ENCODE measurements around the gene ATP6V1G2. TPM values are rescaled to one million over a fixed set of nuclear protein-coding genes. Genes with fewer than 3 reads are reported as not detected.
A peak's percentile ranks its signal among the peaks of the same experiment; 100 is the strongest.
"Not testable (repeated sequence)": the region's sequence is repeated elsewhere in the genome, so short reads cannot be mapped to it uniquely, and the experiment has no call there.

ATP6V1G2 gene
- total RNA-seq, 1 donor from 2014 or later, result 4.1 TPM

DNA sequence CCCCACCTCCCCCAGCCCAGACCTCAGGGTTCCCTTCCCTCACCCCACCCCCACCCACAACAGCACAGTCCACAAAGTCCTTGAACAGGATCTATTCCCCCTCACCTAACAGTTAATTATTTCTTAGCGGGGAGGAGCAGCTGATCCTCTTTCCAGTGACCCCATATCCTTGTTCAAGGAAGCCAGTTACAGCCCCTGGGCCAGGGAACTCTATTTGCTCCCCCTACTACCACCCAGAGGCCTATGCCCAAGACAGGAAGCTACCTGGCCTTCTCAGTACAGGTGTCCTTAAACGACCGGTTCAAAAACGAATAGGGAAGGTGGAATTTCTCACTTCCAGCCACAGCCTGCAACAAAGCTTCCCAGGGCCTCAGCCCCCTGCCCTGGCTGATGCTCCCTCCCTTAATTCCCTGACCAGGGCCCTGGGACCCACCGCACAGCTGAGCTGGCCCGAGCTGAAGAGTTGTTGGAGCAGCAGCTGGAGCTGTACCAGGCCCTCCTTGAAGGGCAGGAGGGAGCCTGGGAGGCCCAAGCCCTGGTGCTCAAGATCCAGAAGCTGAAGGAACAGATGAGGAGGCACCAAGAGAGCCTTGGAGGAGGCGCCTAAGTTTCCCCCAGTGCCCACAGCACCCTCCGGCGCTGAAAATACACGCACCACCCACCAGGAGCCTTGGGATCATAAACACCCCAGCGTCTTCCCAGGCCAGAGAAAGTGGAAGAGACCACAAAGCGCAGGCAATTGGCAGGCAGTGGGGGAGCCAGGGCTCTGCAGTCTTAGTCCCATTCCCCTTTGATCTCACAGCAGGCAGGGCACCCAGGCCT, 16.9 kb downstream of the ATP6V1G2 start:
- DNase-seq (ENCODE audit: low spot score), result no peak

DNA sequence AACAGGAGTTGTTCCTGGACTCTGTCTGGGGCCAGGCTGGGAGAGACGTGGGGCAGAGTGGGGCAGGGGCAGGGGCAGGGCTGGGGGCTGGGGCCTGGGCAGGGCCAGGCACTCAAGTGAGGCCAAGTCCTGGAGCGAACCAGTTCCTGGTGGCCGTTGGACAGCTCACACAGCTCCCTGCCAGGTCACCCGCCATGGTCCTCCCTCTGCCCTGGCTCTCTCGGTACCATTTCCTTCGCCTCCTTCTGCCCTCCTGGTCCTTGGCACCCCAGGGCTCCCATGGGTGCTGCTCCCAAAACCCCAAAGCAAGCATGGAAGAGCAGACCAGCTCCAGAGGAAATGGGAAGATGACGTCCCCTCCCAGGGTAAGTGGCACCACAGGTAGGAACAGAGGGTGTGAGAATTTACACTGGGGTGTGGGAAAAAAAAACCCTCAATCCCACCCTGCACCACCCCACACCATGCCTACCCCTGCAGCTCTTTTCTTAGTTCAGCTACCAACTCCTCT, 17.5 kb downstream of the ATP6V1G2 start, which contains the start of gene MCCD1:
MCCD1 (plus strand) TSS at position 142 of the 508 bp plus-strand sequence; CDS start at position 195, 53 bp downstream.
- no peak for DNase-seq (ENCODE audit: low spot score)

DNA sequence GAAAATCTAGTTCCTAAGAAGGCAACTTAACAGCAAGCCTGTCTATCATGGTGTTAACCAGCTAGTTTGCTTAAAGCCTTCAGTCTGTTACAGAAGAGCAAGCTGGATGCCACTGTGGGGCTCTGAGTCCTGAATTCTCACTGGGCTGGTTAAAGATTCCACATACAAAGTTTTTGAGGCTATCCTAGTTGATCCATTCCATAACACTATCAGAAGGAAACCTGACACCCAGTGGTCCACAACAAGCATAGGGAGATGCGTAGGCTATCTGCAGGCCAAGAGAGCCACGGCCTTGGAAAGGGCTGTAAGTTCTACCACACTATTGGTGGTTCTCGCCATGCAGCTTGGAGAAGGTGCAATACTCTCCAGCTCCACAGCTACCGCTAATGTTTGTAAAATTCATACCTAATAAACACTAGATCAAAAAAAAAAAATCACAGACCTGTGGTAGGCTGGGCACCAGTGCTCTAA, 18.1 kb downstream of the ATP6V1G2 start:
- DNase-seq (ENCODE audit: low spot score), result no peak

DNA sequence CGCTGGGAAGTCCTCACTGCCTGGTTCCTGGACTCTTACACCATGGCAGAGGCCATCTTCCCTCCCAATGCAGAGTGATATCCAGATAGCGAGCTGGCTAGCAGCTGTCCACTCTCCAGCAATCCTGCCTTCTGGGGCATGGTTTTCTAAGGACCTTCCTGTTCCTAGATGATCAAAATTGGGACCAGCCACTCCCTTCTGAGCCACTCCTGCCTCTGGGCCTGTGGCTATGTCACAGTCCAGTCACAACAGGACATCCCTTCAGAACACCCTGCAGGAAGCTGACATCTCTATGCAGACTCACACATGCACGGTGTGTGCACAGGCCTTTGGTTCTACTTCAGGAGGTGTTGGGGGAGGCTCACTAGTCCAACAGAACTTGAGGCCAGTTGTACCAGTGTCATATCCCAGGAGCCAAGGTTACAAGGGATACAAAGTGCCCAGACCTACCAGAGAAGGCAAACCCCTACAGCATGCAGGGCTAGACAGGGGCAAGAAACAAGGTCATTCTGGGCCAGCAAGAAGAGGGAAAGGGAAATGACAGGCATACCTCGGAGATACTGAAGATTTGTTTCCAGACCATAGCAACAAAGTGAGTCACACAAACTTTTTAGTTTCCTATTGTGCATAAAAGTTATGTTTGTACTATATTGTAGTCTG, 20.3 kb downstream of the ATP6V1G2 start:
- no peak for DNase-seq (ENCODE audit: low spot score)

DNA sequence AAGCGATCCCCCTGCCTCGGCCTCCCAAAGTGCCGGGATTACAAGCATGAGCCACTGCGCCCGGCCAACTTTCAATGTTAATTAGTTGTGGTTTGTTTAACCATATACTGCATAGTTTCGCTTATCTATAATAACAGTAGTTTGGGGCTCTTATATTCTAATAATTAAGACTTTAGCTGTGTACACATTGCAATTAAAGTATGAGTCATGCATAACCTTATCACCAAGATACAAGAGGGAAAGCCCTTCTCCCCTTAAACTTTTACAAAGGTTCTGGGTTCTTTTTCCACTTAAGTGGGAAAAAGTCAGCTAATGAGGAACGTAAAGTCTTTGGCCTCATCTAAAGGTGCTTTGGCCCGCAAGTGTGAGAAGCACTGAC, 20.9 kb downstream of the ATP6V1G2 start:
- DNase-seq (ENCODE audit: low spot score), result no peak

DNA sequence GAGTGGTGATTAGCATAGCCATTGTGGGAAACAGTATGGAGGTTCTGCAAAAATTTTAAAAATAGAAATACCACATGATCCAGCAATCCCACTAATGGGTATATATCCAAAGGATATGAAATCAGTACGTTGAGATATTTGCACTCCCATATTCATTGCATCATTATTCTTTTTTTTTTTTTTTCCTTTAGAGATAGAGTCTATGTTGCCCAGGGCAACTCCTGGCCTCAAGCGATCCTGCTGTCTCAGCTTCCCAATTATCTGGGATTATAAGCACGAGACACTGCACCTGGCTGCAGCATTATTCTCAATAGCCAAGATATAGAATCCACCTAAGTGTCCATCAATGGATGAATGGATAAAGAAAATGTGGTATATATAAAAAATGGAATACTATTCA, 24.6 kb downstream of the ATP6V1G2 start:
- no peak for DNase-seq (ENCODE audit: low spot score)

DNA sequence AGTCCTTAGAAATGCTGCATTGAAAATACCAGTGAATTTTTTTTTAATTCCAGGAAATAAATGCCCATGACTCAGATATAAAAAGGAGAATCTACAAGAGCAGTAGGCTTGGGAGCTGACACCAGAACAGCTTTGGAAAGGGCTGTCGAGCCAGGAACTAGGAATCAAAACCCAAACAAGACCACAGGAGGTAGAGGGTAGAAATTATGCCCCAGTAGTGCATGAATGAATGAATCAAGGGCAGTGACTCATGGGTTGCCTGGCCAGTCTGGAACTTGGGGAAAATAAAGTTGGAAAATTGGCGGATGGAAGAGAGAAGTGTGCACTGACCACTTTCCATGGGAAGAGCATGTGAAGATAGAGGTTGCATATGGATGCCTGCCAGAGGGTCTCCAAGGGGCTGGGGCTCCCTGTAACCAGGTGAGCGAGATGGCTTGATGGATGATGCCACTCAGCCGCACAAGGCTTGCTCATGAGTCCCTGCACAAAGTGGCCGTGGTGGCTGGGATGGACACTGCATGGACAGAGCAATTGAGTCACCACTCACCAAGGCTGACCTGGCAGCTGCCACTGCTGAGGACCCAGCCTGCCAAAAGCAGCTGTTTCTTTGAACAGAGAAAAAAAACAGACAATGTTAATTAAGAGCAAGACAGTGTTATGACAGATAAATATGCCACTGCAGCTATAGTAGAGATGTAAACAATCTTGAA, 32.8 kb downstream of the ATP6V1G2 start:
- DNase-seq (ENCODE audit: low spot score), result no peak

DNA sequence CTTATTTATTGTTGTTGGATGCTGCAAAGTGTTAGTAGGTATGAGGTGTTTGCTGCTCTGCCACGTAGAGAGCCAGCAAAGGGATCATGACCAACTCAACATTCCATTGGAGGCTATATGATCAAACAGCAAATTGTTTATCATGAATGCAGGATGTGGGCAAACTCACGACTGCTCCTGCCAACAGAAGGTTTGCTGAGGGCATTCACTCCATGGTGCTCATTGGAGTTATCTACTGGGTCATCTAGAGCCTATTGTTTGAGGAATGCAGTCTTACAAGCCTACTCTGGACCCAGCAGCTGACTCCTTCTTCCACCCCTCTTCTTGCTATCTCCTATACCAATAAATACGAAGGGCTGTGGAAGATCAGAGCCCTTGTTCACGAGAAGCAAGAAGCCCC, 36.4 kb downstream of the ATP6V1G2 start:
- no peak for DNase-seq (ENCODE audit: low spot score)

DNA sequence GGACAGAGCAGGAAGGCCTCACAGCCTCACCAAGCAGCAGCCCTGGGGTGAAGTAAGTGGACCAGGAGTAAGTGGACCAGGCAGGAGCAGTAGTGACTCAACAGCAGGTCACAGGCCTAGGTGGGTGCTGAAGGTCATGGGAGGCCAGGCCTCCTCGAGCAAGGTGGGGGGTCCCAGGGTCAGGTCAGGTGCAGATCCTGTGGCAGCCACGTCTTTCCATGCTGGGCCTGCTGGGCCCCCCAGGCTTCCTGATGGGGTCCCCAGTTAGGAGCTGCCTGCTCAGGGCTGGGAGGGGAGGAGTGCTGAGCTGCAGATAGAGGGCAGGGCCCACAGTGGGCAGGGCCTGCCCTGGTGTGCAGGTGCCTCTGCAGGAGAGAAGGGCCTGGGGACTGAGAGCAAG, 37.4 kb downstream of the ATP6V1G2 start:
- not testable (repeated sequence) for DNase-seq (ENCODE audit: low spot score)

DNA sequence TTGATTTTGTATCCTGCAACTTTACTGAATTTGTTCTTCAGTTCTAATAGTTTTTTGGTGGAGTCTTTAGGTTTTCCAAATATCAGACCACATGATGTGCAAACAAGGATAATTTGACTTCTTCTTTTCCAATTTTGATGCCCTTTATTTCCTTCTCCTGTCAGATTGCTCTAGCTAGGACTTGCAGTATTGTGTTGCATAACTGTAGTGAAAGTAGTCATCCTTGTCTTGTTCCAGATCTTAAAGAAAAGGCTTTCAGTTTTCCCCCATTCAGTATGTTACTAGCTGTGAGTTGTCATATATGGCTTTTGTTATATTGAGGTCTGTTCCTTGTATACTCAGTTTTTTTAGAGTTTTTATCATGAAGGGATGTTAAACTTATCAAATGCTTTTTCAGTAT, 43.8 kb downstream of the ATP6V1G2 start:
- no peak for DNase-seq (ENCODE audit: low spot score)

DNA sequence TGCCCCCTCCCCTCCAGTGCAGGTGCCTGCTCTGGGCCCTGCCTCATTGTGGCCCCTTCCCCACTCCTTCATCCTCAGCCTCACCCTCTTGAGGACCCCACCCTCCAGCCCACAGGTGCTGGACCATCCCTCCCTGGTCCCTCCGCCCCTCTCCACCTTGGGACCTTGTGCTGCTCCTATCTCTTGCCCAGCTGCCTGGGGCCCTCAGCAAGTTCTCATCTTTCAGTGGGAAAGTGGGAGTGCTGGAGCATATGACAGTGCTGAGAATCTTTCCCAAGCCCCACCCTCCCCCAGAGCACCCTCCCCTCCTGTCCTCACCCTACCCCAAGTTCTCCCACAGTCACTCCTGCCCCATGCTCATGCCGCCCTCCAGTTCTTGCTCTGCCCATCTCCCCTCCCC, 46.8 kb downstream of the ATP6V1G2 start:
- DNase-seq (ENCODE audit: low spot score), result not testable (repeated sequence)

DNA sequence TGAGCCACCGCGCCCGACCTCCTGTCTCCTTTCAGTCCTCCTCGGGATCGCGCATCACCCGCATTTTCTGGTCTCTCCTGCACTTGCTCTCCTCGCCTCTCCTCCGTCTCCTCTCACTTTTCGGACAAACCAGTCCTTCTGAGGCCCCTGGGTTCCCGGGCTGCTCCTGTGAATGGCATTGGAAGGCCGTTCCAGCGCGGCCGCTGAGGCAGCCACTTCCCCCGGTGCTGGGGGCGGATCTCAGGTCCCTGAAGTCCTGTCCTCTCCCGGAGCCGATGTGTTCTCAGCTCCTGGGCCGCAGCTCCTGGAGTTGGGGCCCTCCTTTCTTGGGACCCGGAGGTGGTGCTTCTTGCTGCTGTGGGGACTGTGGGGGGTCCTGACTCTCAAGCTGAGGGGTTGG, 47.7 kb downstream of the ATP6V1G2 start:
- DNase-seq (ENCODE audit: low spot score), result no peak

DNA sequence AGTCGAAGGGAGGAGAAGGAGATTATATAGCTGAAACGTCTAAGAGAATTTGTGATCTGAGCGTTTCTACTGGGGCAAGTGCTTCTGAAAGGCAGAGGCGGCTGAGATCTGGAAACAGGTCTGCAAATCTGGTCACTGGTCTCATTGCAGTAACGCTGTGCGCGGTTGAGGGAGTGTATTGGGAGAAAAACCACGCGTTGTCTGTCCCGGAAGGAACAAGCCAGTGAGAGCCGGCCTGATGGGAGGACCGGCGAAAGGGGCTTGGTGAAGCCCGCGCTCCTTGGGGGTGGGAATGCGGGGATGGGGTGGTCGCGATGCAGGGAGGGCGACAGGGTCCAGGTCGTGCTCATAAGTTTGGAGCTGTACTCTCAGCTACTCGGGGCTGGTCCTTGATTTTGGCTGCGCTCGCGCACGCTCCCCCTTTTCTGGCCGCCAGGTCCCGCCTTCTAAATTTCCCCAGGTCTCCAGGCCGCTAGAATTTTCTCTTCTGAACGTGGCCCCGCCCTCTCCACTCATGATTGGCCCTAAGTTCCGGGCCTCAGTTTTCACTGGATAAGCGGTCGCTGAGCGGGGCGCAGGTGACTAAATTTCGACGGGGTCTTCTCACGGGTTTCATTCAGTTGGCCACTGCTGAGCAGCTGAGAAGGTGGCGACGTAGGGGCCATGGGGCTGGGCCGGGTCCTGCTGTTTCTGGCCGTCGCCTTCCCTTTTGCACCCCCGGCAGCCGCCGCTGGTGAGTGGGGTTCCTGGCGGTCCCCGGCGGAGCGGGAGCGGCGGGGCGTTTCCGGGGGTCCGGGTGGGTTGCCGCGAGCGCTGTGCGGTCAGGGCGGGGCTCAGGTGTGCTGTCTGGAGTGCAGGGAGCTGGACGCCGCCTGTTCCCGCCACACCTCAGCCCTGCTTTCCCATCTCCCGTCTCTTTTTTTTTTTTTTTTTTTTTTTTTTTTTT, 48.6 kb downstream of the ATP6V1G2 start, which contains the start of gene MICB:
MICB (plus strand) TSS at position 615 of the 946 bp plus-strand sequence; CDS start at position 664, 49 bp downstream.
- DNase-seq (ENCODE audit: low spot score), result peak; percentile 73

DNA sequence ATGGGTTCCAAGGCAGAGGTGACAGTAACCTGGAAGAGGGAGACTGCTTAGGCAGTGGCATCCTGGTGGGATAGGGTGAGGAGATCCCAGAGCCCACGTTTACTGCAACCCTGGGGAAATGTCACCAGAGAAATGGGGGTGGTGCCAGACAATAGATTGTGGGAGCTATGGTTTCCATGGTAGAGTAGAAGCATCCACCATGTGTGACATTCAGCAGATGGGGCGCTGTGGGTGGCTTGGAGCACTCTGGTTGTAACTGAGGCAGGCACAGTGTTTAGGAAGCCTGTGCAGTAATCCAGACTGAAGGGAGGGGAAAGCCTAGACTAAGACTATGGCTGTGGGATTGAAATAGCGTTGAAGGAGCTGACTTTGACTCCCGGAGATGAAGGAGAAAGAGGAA, 49.6 kb downstream of the ATP6V1G2 start:
- DNase-seq (ENCODE audit: low spot score), result not testable (repeated sequence)

DNA sequence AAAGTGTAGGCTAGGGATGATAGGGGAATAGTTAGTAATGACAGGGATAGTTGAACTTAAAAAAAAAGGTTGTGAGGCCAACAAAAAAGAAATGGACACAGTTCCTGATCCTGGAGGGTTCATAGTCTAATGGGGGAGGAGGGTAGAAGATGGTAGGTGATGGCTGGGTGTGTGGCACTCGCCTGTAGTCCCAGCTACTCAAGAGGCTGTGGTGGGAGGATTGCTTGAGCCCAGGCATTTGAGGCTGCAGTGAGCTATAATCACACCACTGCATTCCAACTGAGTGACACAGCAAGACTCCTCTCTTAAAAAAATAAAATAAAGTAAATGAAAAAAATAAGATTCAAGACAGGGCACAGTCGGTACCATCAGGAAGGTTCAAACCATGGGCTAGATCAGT, 50.8 kb downstream of the ATP6V1G2 start:
- DNase-seq (ENCODE audit: low spot score), result no peak

Other genes starting within 250 kb of the ATP6V1G2 start
- gene HLA-B, start 189.4 kb downstream of the ATP6V1G2 start, total RNA-seq, result 1,432 TPM
- 31.7 TPM for gene MICA, start 143.0 kb downstream of the ATP6V1G2 start, total RNA-seq
- 2.7 TPM for gene MICB, start 48.5 kb downstream of the ATP6V1G2 start, total RNA-seq
- not detected for gene MCCD1, start 17.6 kb downstream of the ATP6V1G2 start, total RNA-seq
- 246 TPM for gene DDX39B, start 4.6 kb downstream of the ATP6V1G2 start, total RNA-seq
- 27.7 TPM for gene NFKBIL1, start 1.0 kb upstream of the ATP6V1G2 start, total RNA-seq
- gene LTA, start 25.7 kb upstream of the ATP6V1G2 start, total RNA-seq, result 1.9 TPM
- 6.6 TPM for gene TNF, start 29.0 kb upstream of the ATP6V1G2 start, total RNA-seq
- gene LTB, start 35.8 kb upstream of the ATP6V1G2 start, total RNA-seq, result 4.9 TPM
- gene LST1, start 39.7 kb upstream of the ATP6V1G2 start, total RNA-seq, result 18.4 TPM
- not detected for gene NCR3, start 46.4 kb upstream of the ATP6V1G2 start, total RNA-seq
- 26.8 TPM for gene AIF1, start 68.6 kb upstream of the ATP6V1G2 start, total RNA-seq
- 162 TPM for gene PRRC2A, start 74.1 kb upstream of the ATP6V1G2 start, total RNA-seq
- gene BAG6, start 106.1 kb upstream of the ATP6V1G2 start, total RNA-seq, result 288 TPM
- 2.2 TPM for gene APOM, start 109.3 kb upstream of the ATP6V1G2 start, total RNA-seq
- 30.5 TPM for gene C6orf47, start 114.2 kb upstream of the ATP6V1G2 start, total RNA-seq
- 18.7 TPM for gene GPANK1, start 118.4 kb upstream of the ATP6V1G2 start, total RNA-seq
- 108 TPM for gene CSNK2B, start 119.5 kb upstream of the ATP6V1G2 start, total RNA-seq
- gene LY6G5B, start 123.4 kb upstream of the ATP6V1G2 start, total RNA-seq, result 8.1 TPM
- gene LY6G5C, start 134.5 kb upstream of the ATP6V1G2 start, total RNA-seq, result 5.2 TPM
- 103 TPM for gene ABHD16A, start 156.7 kb upstream of the ATP6V1G2 start, total RNA-seq
- not detected for gene LY6G6F, start 160.3 kb upstream of the ATP6V1G2 start, total RNA-seq
- gene LY6G6D, start 168.7 kb upstream of the ATP6V1G2 start, total RNA-seq, result not detected
- gene LY6G6C, start 175.1 kb upstream of the ATP6V1G2 start, total RNA-seq, result not detected
- 0.37 TPM for gene MPIG6B, start 176.8 kb upstream of the ATP6V1G2 start, total RNA-seq
- 130 TPM for gene DDAH2, start 182.7 kb upstream of the ATP6V1G2 start, total RNA-seq
- 394 TPM for gene CLIC1, start 189.9 kb upstream of the ATP6V1G2 start, total RNA-seq
- gene MSH5, start 193.4 kb upstream of the ATP6V1G2 start, total RNA-seq, result 19.7 TPM
- gene SAPCD1, start 216.0 kb upstream of the ATP6V1G2 start, total RNA-seq, result 2.7 TPM
- gene VWA7, start 230.7 kb upstream of the ATP6V1G2 start, total RNA-seq, result 18.5 TPM
- gene VARS1, start 249.1 kb upstream of the ATP6V1G2 start, total RNA-seq, result 49.7 TPM